Measurements from ENCODE around the gene NLN.

Gene NLN

DNA sequence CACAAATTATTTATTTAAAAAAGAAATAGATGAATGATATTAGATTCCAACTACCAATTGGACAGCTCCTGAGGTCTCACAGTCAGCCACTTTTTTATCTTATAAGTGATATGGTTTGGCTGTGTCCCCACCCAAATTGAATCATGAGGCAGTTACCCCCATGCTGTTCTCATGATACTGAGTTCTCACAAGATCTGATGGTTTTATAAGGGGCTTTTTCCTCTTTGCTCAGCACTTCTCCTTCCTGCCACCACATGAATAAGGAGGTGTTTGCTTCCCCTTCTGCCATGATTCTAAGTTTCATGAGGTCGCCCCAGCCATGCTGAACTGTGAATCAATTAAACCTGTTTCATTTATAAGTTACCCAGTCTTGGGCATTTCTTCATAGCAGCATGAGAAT lies 12.9 kb downstream of the NLN start:
- Histone ChIP-seq H3K4me2 (ENCODE audit: low read depth, low read length) (no peak overlapping the region), H4K20me1 (ENCODE audit: insufficient read depth, low read length) (no peaks in the 10 kb centered on the region; the same call in 1 of the 2 replicates), H3K27ac (ENCODE audit: low read length) (peak overlapping the region; percentile 28; the same call in 1 of the 2 replicates), H3K79me2 (ENCODE audit: low read length) (peaks cover 24% of the 10 kb centered on the region; the same call in 1 of the 2 replicates), H3K9me3 (replicated peaks; ENCODE audit: insufficient read depth, low read length) (no peaks in the 10 kb centered on the region), H3K9me2 (replicated peaks; ENCODE audit: insufficient read depth, low read length) (no peaks in the 10 kb centered on the region), H3F3A (ENCODE audit: insufficient read depth, low read length) (peaks cover 14% of the 10 kb centered on the region), H3K36me3 (replicated peaks; ENCODE audit: insufficient read depth, low read length) (no peaks in the 10 kb centered on the region), H2AFZ (ENCODE audit: low read length) (no peak overlapping the region), H3K4me3 (ENCODE audit: low read length) (no peak overlapping the region), H3K27me3 (replicated peaks; ENCODE audit: insufficient read depth, low read length) (no peaks in the 10 kb centered on the region), H3K4me1 (ENCODE audit: low read length) (peaks cover 9% of the 10 kb centered on the region; the same call in 1 of the 2 replicates), H3K9ac (ENCODE audit: low read length) (no peak overlapping the region)
- TF ChIP-seq EZH2phosphoT487 (IDR thresholded peaks at IDR 0.05; ENCODE audit: low read length) (no peak), EZH2 (optimal IDR thresholded peaks at IDR 0.05; ENCODE audit: low read depth, low read length) (no peak)
- TF ChIP-seq, protein P1, sequence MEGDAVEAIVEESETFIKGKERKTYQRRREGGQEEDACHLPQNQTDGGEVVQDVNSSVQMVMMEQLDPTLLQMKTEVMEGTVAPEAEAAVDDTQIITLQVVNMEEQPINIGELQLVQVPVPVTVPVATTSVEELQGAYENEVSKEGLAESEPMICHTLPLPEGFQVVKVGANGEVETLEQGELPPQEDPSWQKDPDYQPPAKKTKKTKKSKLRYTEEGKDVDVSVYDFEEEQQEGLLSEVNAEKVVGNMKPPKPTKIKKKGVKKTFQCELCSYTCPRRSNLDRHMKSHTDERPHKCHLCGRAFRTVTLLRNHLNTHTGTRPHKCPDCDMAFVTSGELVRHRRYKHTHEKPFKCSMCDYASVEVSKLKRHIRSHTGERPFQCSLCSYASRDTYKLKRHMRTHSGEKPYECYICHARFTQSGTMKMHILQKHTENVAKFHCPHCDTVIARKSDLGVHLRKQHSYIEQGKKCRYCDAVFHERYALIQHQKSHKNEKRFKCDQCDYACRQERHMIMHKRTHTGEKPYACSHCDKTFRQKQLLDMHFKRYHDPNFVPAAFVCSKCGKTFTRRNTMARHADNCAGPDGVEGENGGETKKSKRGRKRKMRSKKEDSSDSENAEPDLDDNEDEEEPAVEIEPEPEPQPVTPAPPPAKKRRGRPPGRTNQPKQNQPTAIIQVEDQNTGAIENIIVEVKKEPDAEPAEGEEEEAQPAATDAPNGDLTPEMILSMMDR (IDR thresholded peaks at IDR 0.05; ENCODE audit: low read length), result no peak
- no peak for DNase-seq

DNA sequence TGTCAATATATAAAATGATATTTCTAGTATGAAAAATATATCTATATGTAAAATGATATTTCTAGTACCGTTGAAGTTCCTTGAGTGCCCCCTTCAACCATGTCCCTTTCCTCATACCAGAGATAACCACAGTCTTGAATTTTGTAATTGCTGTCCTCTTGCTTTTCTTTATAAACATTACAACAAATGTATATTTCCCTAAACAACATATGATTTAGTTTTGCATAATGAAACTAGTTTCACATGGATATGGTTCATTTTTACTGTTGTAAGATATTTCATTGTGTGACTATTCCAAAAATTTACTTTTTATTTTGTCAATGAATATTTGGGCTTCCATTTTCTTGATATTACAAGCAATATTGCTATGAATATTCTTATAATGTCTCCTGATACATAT lies 14.0 kb downstream of the NLN start:
- peaks cover 14% of the 10 kb centered on the region for H3F3A ChIP-seq (ENCODE audit: insufficient read depth, low read length)
- H3K36me3 ChIP-seq (replicated peaks; ENCODE audit: insufficient read depth, low read length), result no peaks in the 10 kb centered on the region
- no peak overlapping the region for H3K4me2 ChIP-seq (ENCODE audit: low read depth, low read length)
- no peaks in the 10 kb centered on the region for H3K27me3 ChIP-seq (replicated peaks; ENCODE audit: insufficient read depth, low read length)
- no peaks in the 10 kb centered on the region for H3K9me2 ChIP-seq (replicated peaks; ENCODE audit: insufficient read depth, low read length)
- H3K4me1 ChIP-seq (ENCODE audit: low read length), result peaks cover 9% of the 10 kb centered on the region; the same call in 1 of the 2 replicates
- no peak overlapping the region for H2AFZ ChIP-seq (ENCODE audit: low read length)
- peaks cover 25% of the 10 kb centered on the region; the same call in 1 of the 2 replicates for H3K79me2 ChIP-seq (ENCODE audit: low read length)
- H3K9me3 ChIP-seq (replicated peaks; ENCODE audit: insufficient read depth, low read length), result no peaks in the 10 kb centered on the region
- no peak overlapping the region for H3K4me3 ChIP-seq (ENCODE audit: low read length)
- no peaks in the 10 kb centered on the region; the same call in 1 of the 2 replicates for H4K20me1 ChIP-seq (ENCODE audit: insufficient read depth, low read length)
- H3K9ac ChIP-seq (ENCODE audit: low read length), result no peak overlapping the region
- TF ChIP-seq EZH2 (optimal IDR thresholded peaks at IDR 0.05; ENCODE audit: low read depth, low read length) (no peak), EZH2phosphoT487 (IDR thresholded peaks at IDR 0.05; ENCODE audit: low read length) (no peak)
- TF ChIP-seq, protein P1 (IDR thresholded peaks at IDR 0.05; ENCODE audit: low read length), result no peak
- no peak overlapping the region for H3K27ac ChIP-seq (ENCODE audit: low read length)
- no peak for DNase-seq

DNA sequence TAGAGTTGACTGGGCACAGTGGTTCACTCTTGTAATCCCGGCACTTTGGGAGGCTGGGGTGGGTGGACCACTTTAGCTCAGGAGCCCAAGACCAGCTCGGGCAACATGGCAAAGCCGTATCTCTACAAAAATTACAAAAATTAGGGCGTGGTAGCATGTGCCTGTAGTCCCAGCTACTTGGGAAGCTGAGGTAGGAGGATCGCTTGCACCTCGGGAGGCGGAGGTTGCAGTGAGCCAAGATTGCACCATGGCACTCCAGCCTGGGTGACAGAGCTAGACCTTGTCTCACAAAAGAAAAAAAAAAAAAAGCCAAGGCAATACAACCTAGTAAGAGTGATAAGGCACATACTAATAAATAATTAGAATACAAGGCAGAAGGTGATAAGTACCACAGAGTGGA lies 15.8 kb downstream of the NLN start:
- H3K79me2 ChIP-seq (ENCODE audit: low read length), result peaks cover 25% of the 10 kb centered on the region; the same call in 1 of the 2 replicates

More for the DNA sequence above, 15.8 kb downstream of the NLN start:
- no peak overlapping the region for H3K9ac ChIP-seq (ENCODE audit: low read length)
- no peak overlapping the region for H3K4me2 ChIP-seq (ENCODE audit: low read depth, low read length)
- H2AFZ ChIP-seq (ENCODE audit: low read length), result no peak overlapping the region
- no peak overlapping the region for H3K27ac ChIP-seq (ENCODE audit: low read length)
- H4K20me1 ChIP-seq (ENCODE audit: insufficient read depth, low read length), result no peaks in the 10 kb centered on the region; the same call in 1 of the 2 replicates
- peaks cover 6% of the 10 kb centered on the region; the same call in 1 of the 2 replicates for H3F3A ChIP-seq (ENCODE audit: insufficient read depth, low read length)
- no peaks in the 10 kb centered on the region for H3K9me3 ChIP-seq (replicated peaks; ENCODE audit: insufficient read depth, low read length)
- TF ChIP-seq, protein P1 (IDR thresholded peaks at IDR 0.05; ENCODE audit: low read length), result no peak
- TF ChIP-seq EZH2phosphoT487 (IDR thresholded peaks at IDR 0.05; ENCODE audit: low read length), result no peak
- no peak for TF ChIP-seq EZH2 (optimal IDR thresholded peaks at IDR 0.05; ENCODE audit: low read depth, low read length)
- H3K9me2 ChIP-seq (replicated peaks; ENCODE audit: insufficient read depth, low read length), result no peaks in the 10 kb centered on the region
- no peak overlapping the region for H3K4me3 ChIP-seq (ENCODE audit: low read length)
- H3K4me1 ChIP-seq (ENCODE audit: low read length), result peaks cover 6% of the 10 kb centered on the region; the same call in 1 of the 2 replicates
- H3K27me3 ChIP-seq (replicated peaks; ENCODE audit: insufficient read depth, low read length), result no peaks in the 10 kb centered on the region
- DNase-seq, result no peak
- H3K36me3 ChIP-seq (replicated peaks; ENCODE audit: insufficient read depth, low read length), result no peaks in the 10 kb centered on the region
